OCI-LY1 (cell line): ENCODE measurements around the gene NMRK1.

Source experiments
- EZH2 ChIP-seq: fragments of 200-600 bp; sonication (generic), shearing (Covaris generic); IDR thresholded peaks from 2 replicates; pipeline ENCODE4 v1.8.0; 2017; ENCODE audit warnings: borderline replicate concordance, mixed run types, mild to moderate bottlenecking, antibody characterized with exemption, low read length, moderate library complexity, mixed read lengths
- TF ChIP-seq, protein P1 (sequence below): fragments of 200-600 bp; sonication (generic), shearing (Covaris generic); IDR thresholded peaks from 2 replicates; pipeline ENCODE4 v1.5.1; 2017; ENCODE audit warnings: mild to moderate bottlenecking, antibody characterized with exemption, low read length, moderate library complexity, mixed read lengths

DNA sequence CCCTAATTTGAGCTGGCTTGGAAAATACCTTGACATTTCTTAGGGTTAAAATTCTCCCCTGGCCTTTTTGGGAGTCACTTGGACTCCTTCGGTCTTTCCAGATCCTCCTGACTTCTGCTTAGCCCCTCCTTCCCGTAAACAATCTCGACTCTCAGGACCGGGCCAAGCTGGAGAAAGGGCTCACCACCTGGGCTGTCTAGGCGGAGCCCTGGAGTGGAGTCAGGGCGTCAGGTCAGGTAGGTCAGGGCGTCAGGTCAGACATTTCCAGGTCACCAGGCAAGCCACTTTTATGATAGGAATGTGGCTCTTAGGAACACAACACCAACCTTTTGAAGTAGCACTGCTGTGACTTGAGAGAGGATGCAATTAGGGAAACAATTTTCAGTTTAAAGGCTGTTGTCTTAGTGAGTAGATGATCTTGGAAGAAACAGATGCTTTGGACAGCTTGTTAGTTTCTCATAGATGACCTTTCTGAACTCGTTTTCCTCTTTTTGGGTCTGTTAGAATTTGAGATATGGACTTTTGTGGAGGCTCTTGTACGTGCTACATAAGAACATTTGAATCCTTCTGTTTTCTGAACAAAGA, 13.1 kb upstream of the NMRK1 start:
- TF ChIP-seq, protein P1, sequence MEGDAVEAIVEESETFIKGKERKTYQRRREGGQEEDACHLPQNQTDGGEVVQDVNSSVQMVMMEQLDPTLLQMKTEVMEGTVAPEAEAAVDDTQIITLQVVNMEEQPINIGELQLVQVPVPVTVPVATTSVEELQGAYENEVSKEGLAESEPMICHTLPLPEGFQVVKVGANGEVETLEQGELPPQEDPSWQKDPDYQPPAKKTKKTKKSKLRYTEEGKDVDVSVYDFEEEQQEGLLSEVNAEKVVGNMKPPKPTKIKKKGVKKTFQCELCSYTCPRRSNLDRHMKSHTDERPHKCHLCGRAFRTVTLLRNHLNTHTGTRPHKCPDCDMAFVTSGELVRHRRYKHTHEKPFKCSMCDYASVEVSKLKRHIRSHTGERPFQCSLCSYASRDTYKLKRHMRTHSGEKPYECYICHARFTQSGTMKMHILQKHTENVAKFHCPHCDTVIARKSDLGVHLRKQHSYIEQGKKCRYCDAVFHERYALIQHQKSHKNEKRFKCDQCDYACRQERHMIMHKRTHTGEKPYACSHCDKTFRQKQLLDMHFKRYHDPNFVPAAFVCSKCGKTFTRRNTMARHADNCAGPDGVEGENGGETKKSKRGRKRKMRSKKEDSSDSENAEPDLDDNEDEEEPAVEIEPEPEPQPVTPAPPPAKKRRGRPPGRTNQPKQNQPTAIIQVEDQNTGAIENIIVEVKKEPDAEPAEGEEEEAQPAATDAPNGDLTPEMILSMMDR, result no peak
- TF ChIP-seq EZH2, result no peak
